ENCODE measurements around the gene CBR1.

CBR1 gene

GRCh38 chr21:36047139-36047538, 22.7 kb upstream of the CBR1 start:
- TF ChIP-seq CTCF (IDR thresholded peaks at IDR 0.05; ENCODE audit: low read length): no peak
- no peak for TF ChIP-seq EZH2 (optimal IDR thresholded peaks at IDR 0.05; ENCODE audit: low read depth, low read length)
- TF ChIP-seq EZH2phosphoT487 (IDR thresholded peaks at IDR 0.05; ENCODE audit: low read length): no peak
- Histone ChIP-seq H3K4me2 (ENCODE audit: low read depth, low read length) (no peak overlapping the region), H3K79me2 (ENCODE audit: low read length) (no peaks in the 10 kb centered on the region), H4K20me1 (ENCODE audit: insufficient read depth, low read length) (no peaks in the 10 kb centered on the region), H3K27me3 (replicated peaks; ENCODE audit: insufficient read depth, low read length) (no peaks in the 10 kb centered on the region), H3K36me3 (replicated peaks; ENCODE audit: insufficient read depth, low read length) (peaks cover 6% of the 10 kb centered on the region; the same call in 1 of the 2 replicates), H2AFZ (ENCODE audit: low read length) (no peak overlapping the region), H3F3A (ENCODE audit: insufficient read depth, low read length) (no peaks in the 10 kb centered on the region), H3K9ac (ENCODE audit: low read length) (no peak overlapping the region), H3K4me1 (ENCODE audit: low read length) (no peaks in the 10 kb centered on the region), H3K4me3 (ENCODE audit: low read length) (no peak overlapping the region), H3K27ac (ENCODE audit: low read length) (no peak overlapping the region), H3K9me2 (replicated peaks; ENCODE audit: insufficient read depth, low read length) (no peaks in the 10 kb centered on the region), H3K9me3 (replicated peaks; ENCODE audit: insufficient read depth, low read length) (no peaks in the 10 kb centered on the region)
- DNase-seq: no peak

GRCh38 chr21:36048357-36048756, 21.5 kb upstream of the CBR1 start:
- Histone ChIP-seq H3K79me2 (ENCODE audit: low read length) (no peaks in the 10 kb centered on the region), H3K36me3 (replicated peaks; ENCODE audit: insufficient read depth, low read length) (peaks cover 6% of the 10 kb centered on the region; the same call in 1 of the 2 replicates), H3F3A (ENCODE audit: insufficient read depth, low read length) (no peaks in the 10 kb centered on the region), H3K4me2 (ENCODE audit: low read depth, low read length) (no peak overlapping the region), H2AFZ (ENCODE audit: low read length) (no peak overlapping the region), H3K9me2 (replicated peaks; ENCODE audit: insufficient read depth, low read length) (no peaks in the 10 kb centered on the region), H3K9ac (ENCODE audit: low read length) (no peak overlapping the region), H3K4me1 (ENCODE audit: low read length) (no peaks in the 10 kb centered on the region), H3K4me3 (ENCODE audit: low read length) (no peak overlapping the region), H3K27ac (ENCODE audit: low read length) (no peak overlapping the region), H4K20me1 (ENCODE audit: insufficient read depth, low read length) (no peaks in the 10 kb centered on the region), H3K9me3 (replicated peaks; ENCODE audit: insufficient read depth, low read length) (no peaks in the 10 kb centered on the region), H3K27me3 (replicated peaks; ENCODE audit: insufficient read depth, low read length) (no peaks in the 10 kb centered on the region)
- no peak for DNase-seq
- TF ChIP-seq EZH2phosphoT487 (IDR thresholded peaks at IDR 0.05; ENCODE audit: low read length) (no peak), EZH2 (optimal IDR thresholded peaks at IDR 0.05; ENCODE audit: low read depth, low read length) (no peak), CTCF (IDR thresholded peaks at IDR 0.05; ENCODE audit: low read length) (no peak)

- no peak for DNase-seq
- Histone ChIP-seq H3K9ac (ENCODE audit: low read length) (no peak overlapping the region), H3K9me2 (replicated peaks; ENCODE audit: insufficient read depth, low read length) (no peaks in the 10 kb centered on the region), H3K79me2 (ENCODE audit: low read length) (peaks cover 8% of the 10 kb centered on the region), H3K4me3 (ENCODE audit: low read length) (no peak overlapping the region), H3K27ac (ENCODE audit: low read length) (no peak overlapping the region), H3K4me1 (ENCODE audit: low read length) (peaks cover 5% of the 10 kb centered on the region; the same call in 1 of the 2 replicates), H3K27me3 (replicated peaks; ENCODE audit: insufficient read depth, low read length) (no peaks in the 10 kb centered on the region), H3F3A (ENCODE audit: insufficient read depth, low read length) (no peaks in the 10 kb centered on the region), H3K4me2 (ENCODE audit: low read depth, low read length) (no peak overlapping the region), H2AFZ (ENCODE audit: low read length) (no peak overlapping the region), H3K36me3 (replicated peaks; ENCODE audit: insufficient read depth, low read length) (peaks cover 7% of the 10 kb centered on the region; the same call in 1 of the 2 replicates), H4K20me1 (ENCODE audit: insufficient read depth, low read length) (no peaks in the 10 kb centered on the region), H3K9me3 (replicated peaks; ENCODE audit: insufficient read depth, low read length) (no peaks in the 10 kb centered on the region)
- TF ChIP-seq CTCF (IDR thresholded peaks at IDR 0.05; ENCODE audit: low read length) (no peak), EZH2 (optimal IDR thresholded peaks at IDR 0.05; ENCODE audit: low read depth, low read length) (no peak)
Measured at GRCh38 chr21:36052860-36053714, 16.7 kb upstream of the CBR1 start.

Data from MM.1S (cell line).